ENCODE data around the gene SPEM3.

Gene SPEM3

GRCh38 chr17:7423679-7424078, 5.0 kb upstream of the SPEM3 start:
- no peak for DNase-seq

DNA sequence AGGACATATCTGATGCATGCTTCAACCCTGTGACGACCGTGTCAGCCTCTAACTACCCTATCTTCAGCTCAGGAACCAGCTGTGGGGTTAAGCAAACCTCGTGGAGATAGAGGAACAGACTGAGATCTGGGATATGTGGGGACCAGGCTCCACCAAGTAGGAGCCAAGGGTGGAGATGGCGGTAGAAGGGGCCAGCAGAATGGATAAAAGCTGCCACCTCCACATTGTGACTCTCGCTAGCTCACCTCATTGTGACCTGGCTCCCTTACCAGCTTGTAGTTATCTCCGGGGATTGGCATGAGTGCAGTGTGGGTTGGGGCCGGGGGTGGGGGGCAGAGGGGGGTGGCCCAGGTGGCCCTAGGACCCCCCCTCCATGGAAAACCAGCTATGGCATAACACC, 3.3 kb upstream of the SPEM3 start, which contains the start of gene SPEM2:
Gene SPEM2, plus strand, starts transcription at position 301 of the 400 bp plus-strand sequence. Its CDS starts 73 bp downstream, at position 374.
- no peak for DNase-seq

DNA sequence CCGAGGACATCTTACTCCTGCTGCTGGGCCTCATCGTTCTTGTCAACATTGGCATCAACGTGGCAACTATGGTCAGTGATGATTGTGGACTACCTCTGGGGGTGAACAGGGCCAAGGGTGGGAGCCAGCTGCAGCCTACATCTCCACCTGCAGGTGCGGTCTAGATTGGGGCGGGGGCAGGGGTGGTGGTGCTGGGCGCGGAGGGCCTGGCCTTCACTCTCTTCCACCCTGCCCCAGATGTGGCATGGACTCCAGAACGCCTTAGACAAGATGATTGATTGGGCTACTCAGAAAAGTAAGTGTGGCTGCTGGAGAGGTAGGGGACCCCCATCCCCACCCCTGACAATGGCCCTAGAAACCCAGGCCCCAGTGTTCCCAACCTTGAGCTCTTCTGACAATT, 2.9 kb upstream of the SPEM3 start:
- DNase-seq: no peak

DNA sequence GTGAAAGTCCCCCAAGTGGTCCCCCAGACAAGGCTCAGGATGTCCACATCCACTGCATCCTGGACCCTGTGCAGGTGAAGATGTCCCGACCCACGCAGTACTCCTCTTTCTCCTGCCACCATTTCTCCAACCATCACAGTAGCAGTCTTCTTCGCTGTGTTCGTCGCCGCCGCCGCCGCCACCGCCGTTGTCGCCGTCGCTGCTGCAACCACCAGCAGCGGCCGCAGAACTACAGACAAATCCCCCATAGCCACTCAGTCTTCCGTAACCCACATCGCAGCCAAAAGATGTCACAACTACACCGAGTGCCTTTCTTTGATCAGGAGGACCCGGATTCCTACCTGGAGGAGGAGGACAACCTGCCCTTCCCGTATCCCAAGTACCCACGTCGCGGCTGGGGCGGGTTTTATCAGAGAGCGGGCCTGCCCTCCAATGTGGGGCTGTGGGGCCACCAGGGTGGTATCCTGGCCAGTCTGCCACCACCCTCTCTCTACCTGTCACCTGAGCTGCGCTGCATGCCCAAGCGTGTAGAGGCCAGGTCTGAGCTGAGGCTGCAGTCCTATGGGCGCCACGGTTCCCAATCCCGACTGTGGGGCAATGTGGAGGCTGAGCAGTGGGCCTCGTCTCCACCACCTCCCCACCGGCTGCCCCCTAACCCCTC, 2.3 kb upstream of the SPEM3 start:
- no peak for DNase-seq

DNA sequence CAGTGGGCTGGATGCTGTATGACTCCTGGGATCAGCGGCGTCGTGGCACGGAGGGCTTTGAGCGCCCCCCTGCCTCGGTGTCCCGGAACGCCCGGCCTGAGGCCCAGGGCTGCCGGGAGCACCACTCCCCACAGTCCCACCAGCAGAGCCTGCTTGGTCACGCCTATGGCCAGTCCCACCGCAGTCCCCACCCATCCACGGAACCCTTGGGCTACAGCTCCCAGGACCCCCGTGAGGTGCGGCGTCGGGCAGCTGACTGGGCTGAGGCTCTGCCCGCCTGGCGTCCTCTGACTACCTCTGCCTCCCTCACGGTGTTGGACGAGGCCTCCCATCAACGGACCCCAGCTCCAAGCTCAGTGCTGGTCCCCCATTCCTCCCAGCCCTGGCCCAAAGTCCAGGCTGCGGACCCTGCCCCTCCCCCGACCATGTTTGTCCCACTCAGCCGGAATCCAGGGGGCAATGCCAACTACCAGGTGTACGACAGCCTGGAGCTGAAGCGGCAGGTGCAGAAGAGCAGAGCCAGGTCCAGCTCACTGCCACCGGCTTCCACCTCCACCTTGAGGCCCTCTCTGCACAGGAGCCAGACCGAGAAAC, 1.7 kb upstream of the SPEM3 start:
- DNase-seq: no peak

GRCh38 chr17:7427549-7427948, 1.1 kb upstream of the SPEM3 start:
- no peak for DNase-seq

DNA sequence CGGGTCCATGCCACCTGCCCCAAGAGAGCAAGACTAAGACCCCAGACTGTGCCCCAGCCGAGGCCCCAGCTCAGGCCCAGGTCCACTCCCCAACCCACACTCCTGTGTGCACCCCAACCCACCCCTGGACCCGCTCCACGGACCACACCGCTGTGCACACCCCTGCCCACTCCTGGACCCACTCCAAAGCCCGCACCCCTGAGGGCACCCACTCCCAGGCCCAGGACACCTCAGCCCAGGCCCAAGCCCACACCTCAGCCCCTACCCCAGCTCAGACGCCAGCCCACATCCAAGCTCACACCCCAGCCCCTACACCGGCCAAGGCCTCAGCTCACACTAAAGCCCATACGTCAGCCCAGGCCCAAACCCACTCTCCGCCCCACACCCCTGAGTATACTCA, 1.1 kb downstream of the SPEM3 start:
- no peak for DNase-seq

GRCh38 chr17:7431231-7431630, 2.6 kb downstream of the SPEM3 start:
- DNase-seq: no peak

DNA sequence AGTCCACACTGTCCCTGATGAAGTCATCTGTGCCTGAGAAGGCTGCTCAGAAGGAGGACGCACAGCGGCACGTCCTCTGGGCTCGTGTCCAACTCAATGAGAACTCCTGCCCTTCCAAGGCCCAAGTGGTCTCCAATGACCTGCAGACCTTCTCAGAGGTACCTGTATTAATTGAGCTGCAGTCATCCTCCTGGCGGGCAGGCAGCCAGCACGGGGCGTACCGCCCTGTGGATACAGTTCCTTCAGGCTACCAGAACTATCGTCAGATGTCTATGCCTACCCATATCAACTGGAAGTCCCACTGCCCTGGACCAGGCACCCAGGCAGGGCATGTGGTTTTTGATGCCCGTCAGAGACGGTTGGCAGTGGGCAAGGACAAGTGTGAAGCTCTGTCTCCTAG, 3.6 kb downstream of the SPEM3 start:
- no peak for DNase-seq

GRCh38 chr17:7435676-7436555, 7.3 kb downstream of the SPEM3 start:
- DNase-seq: peak; percentile 76

GRCh38 chr17:7436556-7437368, 8.1 kb downstream of the SPEM3 start:
- DNase-seq: peak; percentile 82

DNA sequence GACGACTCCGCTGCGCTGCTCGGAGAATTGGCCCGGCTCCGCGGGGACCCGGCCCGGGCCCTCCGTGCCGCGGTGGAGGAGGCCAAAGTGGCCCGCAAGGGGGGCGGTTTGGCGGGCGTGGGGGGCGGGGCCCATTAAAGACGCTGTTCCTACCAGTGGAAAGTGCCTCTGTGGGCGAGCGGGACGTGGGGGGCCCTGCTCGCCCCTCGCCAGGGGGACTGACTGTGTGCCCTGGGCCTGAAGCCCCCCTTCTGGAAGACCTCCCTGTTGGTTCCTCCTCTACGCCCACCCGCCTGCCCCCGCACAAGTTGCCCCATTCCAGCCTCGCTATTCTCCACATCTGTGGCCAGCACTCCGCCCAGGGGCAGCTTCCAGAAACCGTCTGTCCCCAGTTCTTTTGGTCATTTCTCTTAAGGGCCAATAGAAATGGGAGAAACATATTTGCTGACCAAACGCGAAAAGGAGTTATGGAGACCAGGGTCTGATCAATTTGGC, 8.8 kb downstream of the SPEM3 start:
- DNase-seq: no peak

DNA sequence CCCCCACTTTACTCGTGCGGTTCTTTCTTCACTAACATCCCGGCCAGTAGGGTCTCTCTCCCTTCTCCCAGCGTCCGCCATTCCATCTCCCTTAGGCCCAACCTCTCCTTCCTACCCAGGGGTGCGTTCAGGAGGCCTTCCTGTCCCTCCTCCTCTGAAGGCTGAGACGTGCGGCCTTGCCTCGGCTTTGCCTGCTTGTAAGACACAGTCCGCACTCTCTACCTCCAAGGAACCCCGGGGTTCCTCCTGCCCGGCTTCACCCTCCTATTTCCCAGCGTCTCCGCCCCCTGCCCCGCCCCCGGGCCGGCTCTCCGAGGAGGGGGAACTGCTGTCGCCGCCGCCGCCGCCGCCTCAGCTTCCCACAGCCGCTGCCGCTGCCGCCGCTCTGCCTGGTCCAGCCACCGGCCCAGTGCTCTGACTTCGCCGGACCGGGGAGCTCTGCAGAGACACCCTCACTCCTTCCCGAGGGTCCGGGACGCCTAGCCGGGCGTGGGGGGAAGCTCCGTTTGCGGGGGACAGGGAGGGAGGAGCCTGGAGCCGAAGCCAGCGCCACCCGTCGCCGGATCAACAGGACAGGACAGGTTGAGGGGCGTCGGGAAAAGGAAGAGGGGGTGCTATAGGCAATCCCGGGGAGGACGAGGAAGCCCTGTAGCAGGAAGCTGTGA, 9.4 kb downstream of the SPEM3 start:
- DNase-seq: no peak

DNA sequence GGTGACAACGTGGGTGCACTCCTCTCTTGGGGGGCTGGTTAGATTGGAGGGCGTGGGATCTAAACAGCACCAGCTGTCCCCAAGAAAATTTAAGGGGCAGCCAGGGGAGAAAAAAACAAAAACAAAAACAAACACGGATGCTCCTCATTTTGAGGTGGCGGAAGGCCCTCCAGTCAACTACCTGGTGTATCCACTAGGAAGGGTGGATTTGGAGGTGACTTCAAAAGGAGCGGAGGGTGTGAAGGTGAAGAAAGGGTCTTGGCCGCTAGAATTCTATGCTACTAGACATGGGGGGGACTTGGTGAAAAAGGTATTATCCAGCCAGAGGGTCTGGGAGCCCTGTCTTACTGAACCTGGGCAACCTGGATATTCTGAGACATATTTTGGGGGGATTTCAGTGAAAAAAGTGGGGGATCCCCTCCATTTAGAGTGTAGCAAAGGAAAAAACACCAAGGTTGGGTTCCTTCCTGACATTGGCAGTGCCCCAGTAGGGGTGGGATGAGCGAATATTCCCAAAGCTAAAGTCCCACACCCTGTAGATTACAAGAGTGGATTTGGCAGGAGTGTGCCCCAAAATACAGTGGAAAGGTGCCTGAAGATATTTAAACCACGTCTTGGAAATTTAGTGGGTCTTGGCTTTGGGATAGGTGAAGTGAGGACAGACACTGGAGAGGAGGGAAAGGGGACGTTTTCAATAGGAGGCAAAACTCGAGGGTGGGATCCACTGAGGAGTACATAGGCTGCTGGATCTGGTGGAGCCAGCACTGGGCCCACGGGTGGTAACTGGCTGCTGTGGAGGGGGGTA, 10.2 kb downstream of the SPEM3 start:
- no peak for DNase-seq

DNA sequence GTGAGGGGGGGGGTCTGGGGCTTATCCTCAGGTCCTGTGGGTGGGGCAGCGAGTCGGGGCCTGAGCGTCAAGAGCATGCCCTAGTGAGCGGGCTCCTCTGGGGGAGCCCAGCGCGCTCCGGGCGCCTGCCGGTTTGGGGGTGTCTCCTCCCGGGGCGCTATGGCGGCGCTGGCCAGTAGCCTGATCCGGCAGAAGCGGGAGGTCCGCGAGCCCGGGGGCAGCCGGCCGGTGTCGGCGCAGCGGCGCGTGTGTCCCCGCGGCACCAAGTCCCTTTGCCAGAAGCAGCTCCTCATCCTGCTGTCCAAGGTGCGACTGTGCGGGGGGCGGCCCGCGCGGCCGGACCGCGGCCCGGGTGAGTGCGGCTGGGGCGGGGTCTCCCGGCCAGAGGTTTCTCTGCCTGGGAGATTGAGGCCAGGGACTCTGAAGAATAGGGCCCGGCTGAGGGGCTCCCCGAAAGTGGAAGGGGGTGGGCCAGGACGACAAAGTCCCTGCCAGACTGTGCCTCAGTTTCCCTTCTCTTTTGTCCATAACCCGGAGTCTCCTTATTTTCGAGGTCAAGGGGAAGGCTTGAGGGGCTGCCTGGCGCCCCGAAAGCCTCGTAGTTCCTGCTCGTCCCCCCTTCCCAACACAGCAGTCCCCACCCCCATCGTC, 10.9 kb downstream of the SPEM3 start, which contains the start of gene FGF11:
Gene FGF11, plus strand, starts transcription at position 51 of the 651 bp plus-strand sequence. Its CDS starts 109 bp downstream, at position 160.
- DNase-seq: no peak

- DNase-seq: peak; percentile 75
Measured at GRCh38 chr17:7440113-7440833, 11.6 kb downstream of the SPEM3 start.

DNA sequence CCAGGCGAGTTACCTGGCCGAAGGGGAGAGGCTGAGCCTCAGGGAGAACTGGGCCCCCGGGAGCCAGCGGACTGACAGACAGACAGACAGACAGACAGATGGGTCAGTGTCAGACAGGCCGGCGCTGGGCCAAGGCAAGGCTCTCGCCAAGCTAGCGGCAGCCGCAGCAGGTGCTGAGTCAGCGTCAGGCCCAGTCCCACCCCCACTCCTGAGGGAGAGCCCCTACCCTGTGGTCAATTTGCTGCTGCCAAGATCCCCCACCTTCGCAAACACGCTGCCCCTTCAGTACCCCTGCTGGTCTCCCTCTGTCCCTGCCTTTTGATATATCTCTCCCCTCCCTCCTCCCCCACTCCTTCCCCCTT, 12.2 kb downstream of the SPEM3 start:
- DNase-seq: no peak

GRCh38 chr17:7441266-7441665, 12.6 kb downstream of the SPEM3 start:
- no peak for DNase-seq

DNA sequence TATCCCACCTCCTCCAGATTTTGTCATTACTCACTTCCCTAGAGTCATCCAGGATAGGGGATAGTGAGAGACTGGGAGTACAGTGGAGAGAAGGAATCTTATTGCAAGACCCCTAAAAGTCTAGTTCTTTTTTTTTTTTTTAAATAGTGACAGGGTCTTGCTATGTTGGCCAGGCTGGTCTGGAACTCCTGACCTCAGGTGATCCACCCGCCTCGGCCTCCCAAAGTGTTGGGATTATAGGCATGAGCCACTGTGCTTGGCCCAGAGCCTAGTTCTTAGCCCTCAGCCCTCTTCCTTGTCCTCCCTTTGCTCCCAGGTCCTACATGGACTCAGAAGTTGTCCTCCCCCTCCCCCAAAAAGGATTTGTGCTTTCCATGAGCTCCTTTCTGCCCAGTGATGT, 13.5 kb downstream of the SPEM3 start:
- no peak for DNase-seq
